CD4-positive, CD25-positive, alpha-beta regulatory T cell (primary cell): ENCODE measurements around the gene PGC. TPM values are rescaled to one million over a fixed set of nuclear protein-coding genes. Genes with fewer than 3 reads are reported as not detected.

Source experiments
- ATAC-seq, 2 donors: fragments of 150-1000 bp; cut with Tn5 transposase; one replicate each; pipeline ENCODE4 v1.10.0; 2021; ENCODE audit warnings: low read depth in 2 of 2, moderate number of reproducible peaks in 2 of 2, moderate library complexity in 1 of 2
- DNase-seq, 3 donors: peaks; one replicate each; pipeline versions ENCODE4 v3.0.0 to v3.0.0-alpha.2; 2012 to 2022; ENCODE audit warnings: mixed read lengths in 1 of 3
- H3K27ac ChIP-seq: one replicate; pipeline ENCODE4 v1.7.0; 2013; ENCODE audit warnings: mild to moderate bottlenecking, low read length; ENCODE audit not compliant: insufficient read depth, poor library complexity, severe bottlenecking
- H3K27me3 ChIP-seq: one replicate; pipeline ENCODE4 v1.7.0; 2013; ENCODE audit warnings: low read length; ENCODE audit not compliant: control insufficient read depth, insufficient read depth
- H3K36me3 ChIP-seq: one replicate; pipeline ENCODE4 v1.7.0; 2013; ENCODE audit warnings: mild to moderate bottlenecking, low read length, moderate library complexity; ENCODE audit not compliant: control insufficient read depth, insufficient read depth
- H3K4me1 ChIP-seq: 2 replicates; pipeline ENCODE4 v1.7.0; 2013; ENCODE audit warnings: mild to moderate bottlenecking, low read length; ENCODE audit not compliant: insufficient read depth, control insufficient read depth, poor library complexity, severe bottlenecking
- H3K4me3 ChIP-seq: one replicate; pipeline ENCODE4 v1.7.0; 2013; ENCODE audit warnings: low read depth, mild to moderate bottlenecking, low read length, moderate library complexity
- H3K9me3 ChIP-seq, 2 experiments: 1 replicate in 1 of 2; 2 replicates in 1 of 2; pipeline ENCODE4 v1.7.0; 2013; ENCODE audit warnings: low read length in 2 of 2, mild to moderate bottlenecking in 1 of 2, moderate library complexity in 1 of 2; ENCODE audit not compliant: control insufficient read depth in 2 of 2
- H3K27ac Mint-ChIP-seq, 3 donors: one replicate each; pipeline ENCODE4 v1.8.0; 2020 to 2022; ENCODE audit warnings: mild to moderate bottlenecking in 3 of 3, mixed read lengths in 3 of 3, moderate library complexity in 2 of 3
- H3K27me3 Mint-ChIP-seq: one replicate; pipeline ENCODE4 v1.8.0; 2022; ENCODE audit warnings: mild to moderate bottlenecking, mixed read lengths
- H3K36me3 Mint-ChIP-seq: one replicate; pipeline ENCODE4 v1.8.0; 2020; ENCODE audit warnings: mixed read lengths
- H3K4me1 Mint-ChIP-seq, 4 donors: one replicate each; pipeline ENCODE4 v1.8.0; 2020 to 2022; ENCODE audit warnings: mixed read lengths in 4 of 4, mild to moderate bottlenecking in 1 of 4
- H3K4me3 Mint-ChIP-seq, 4 donors: one replicate each; pipeline ENCODE4 v1.8.0; 2020 to 2022; ENCODE audit warnings: mild to moderate bottlenecking in 4 of 4, mixed read lengths in 4 of 4, moderate library complexity in 3 of 4
- H3K9me3 Mint-ChIP-seq, 7 donors: one replicate each; pipeline ENCODE4 v1.8.0; 2020 to 2022; ENCODE audit warnings: mixed read lengths in 7 of 7, mild to moderate bottlenecking in 3 of 7, moderate library complexity in 2 of 7
- polyA plus RNA-seq, 4 donors: library from polyadenylated mRNA; unstranded; fragments of 300-500 nt; fragmentation: Illumina TruSeq; gene quantifications; one replicate each; pipeline ENCODE4 v1.2.3, GENCODE V29; 2021
- total RNA-seq: library from RNA; stranded (reverse); gene quantifications from one replicate; pipeline ENCODE4 v1.2.3, GENCODE V29; 2022

PGC gene
- not detected for total RNA-seq
- not detected for polyA plus RNA-seq

GRCh38 chr6:41747256-41748101 is at the start of gene PGC:
Gene PGC, minus strand, starts transcription at chr6:41747397. Its CDS starts 63 bp downstream, at chr6:41747334.
- Mint-ChIP-seq H3K9me3 (peaks cover 0 to 2% (median 0%) of the 10 kb centered on the region in 7 donors), H3K27ac (peak within 1 kb of the TSS in 1 of 3 donors; percentile 27), H3K4me1 (peaks cover 0 to 2% (median 0%) of the 10 kb centered on the region in 4 donors), H3K4me3 (no peak within 1 kb of the TSS), H3K27me3 (peaks cover 4% of the 10 kb centered on the region), H3K36me3 (no peaks in the 10 kb centered on the region)
- Histone ChIP-seq H3K4me1 (no peaks in the 10 kb centered on the region), H3K27me3 (no peaks in the 10 kb centered on the region), H3K4me3 (no peak within 1 kb of the TSS), H3K9me3 (no peaks in the 10 kb centered on the region), H3K36me3 (no peaks in the 10 kb centered on the region), H3K27ac (no peak within 1 kb of the TSS)
- ATAC-seq (no peak), DNase-seq (no peak)

GRCh38 chr6:41796474-41796873 is 49.3 kb upstream of the PGC start:
- H3K4me1 Mint-ChIP-seq = peaks cover 0 to 4% (median 2%) of the 10 kb centered on the region in 4 donors
- H3K4me3 Mint-ChIP-seq = no peak overlapping the region
- no peaks in the 10 kb centered on the region for H3K9me3 Mint-ChIP-seq
- ATAC-seq (no peak), DNase-seq (no peak)
- peaks cover 9% of the 10 kb centered on the region for H3K36me3 ChIP-seq
- H3K27me3 ChIP-seq = no peaks in the 10 kb centered on the region
- H3K27me3 Mint-ChIP-seq = no peaks in the 10 kb centered on the region
- peak overlapping the region in 1 of 3 donors; percentile 52 for H3K27ac Mint-ChIP-seq
- peaks cover 10% of the 10 kb centered on the region for H3K36me3 Mint-ChIP-seq
- H3K27ac ChIP-seq = no peak overlapping the region
- H3K4me3 ChIP-seq = no peak overlapping the region
- no peaks in the 10 kb centered on the region for H3K4me1 ChIP-seq
- no peaks in the 10 kb centered on the region for H3K9me3 ChIP-seq

GRCh38 chr6:41791984-41792383 is 44.8 kb upstream of the PGC start:
- Mint-ChIP-seq H3K36me3 (peaks cover 18% of the 10 kb centered on the region), H3K4me1 (peaks cover 6 to 21% (median 12%) of the 10 kb centered on the region in 4 donors), H3K4me3 (peak overlapping the region in 1 of 4 donors; percentile 18), H3K27me3 (peaks cover 5% of the 10 kb centered on the region), H3K9me3 (no peaks in the 10 kb centered on the region), H3K27ac (no peak overlapping the region)
- DNase-seq = no peak
- no peaks in the 10 kb centered on the region for H3K27me3 ChIP-seq
- H3K4me1 ChIP-seq = peaks cover 11% of the 10 kb centered on the region
- H3K4me3 ChIP-seq = no peak overlapping the region
- no peak overlapping the region for H3K27ac ChIP-seq
- no peaks in the 10 kb centered on the region for H3K9me3 ChIP-seq
- peaks cover 31% of the 10 kb centered on the region for H3K36me3 ChIP-seq
- ATAC-seq = no peak

- Histone ChIP-seq H3K9me3 (no peaks in the 10 kb centered on the region), H3K36me3 (peaks cover 31% of the 10 kb centered on the region), H3K27me3 (no peaks in the 10 kb centered on the region), H3K4me3 (no peak overlapping the region), H3K4me1 (peaks cover 18% of the 10 kb centered on the region), H3K27ac (no peak overlapping the region)
- H3K4me3 Mint-ChIP-seq = peak overlapping the region in 2 of 4 donors; percentile 18 to 54
- H3K27ac Mint-ChIP-seq = no peak overlapping the region
- no peaks in the 10 kb centered on the region for H3K9me3 Mint-ChIP-seq
- ATAC-seq (no peak), DNase-seq (no peak)
- peaks cover 7% of the 10 kb centered on the region for H3K27me3 Mint-ChIP-seq
- peaks cover 6 to 22% (median 12%) of the 10 kb centered on the region in 4 donors for H3K4me1 Mint-ChIP-seq
- H3K36me3 Mint-ChIP-seq = peaks cover 15% of the 10 kb centered on the region
Measured at GRCh38 chr6:41791305-41791704, 44.1 kb upstream of the PGC start.

GRCh38 chr6:41790045-41790444 is 42.8 kb upstream of the PGC start:
- H3K27ac Mint-ChIP-seq = no peak overlapping the region
- no peak overlapping the region for H3K27ac ChIP-seq
- no peak for ATAC-seq
- H3K27me3 ChIP-seq = no peaks in the 10 kb centered on the region
- no peak overlapping the region for H3K4me3 ChIP-seq
- H3K27me3 Mint-ChIP-seq = peaks cover 7% of the 10 kb centered on the region
- H3K4me1 Mint-ChIP-seq = peaks cover 6 to 26% (median 12%) of the 10 kb centered on the region in 4 donors
- no peak for DNase-seq
- H3K4me1 ChIP-seq = peaks cover 24% of the 10 kb centered on the region
- H3K9me3 ChIP-seq = no peaks in the 10 kb centered on the region
- H3K36me3 ChIP-seq = peaks cover 27% of the 10 kb centered on the region
- H3K36me3 Mint-ChIP-seq = peaks cover 12% of the 10 kb centered on the region
- peak overlapping the region in 3 of 4 donors; percentile 38 to 97 (median 96) for H3K4me3 Mint-ChIP-seq
- H3K9me3 Mint-ChIP-seq = no peaks in the 10 kb centered on the region

- Histone ChIP-seq H3K27ac (no peak overlapping the region), H3K36me3 (peaks cover 27% of the 10 kb centered on the region), H3K27me3 (no peaks in the 10 kb centered on the region), H3K4me3 (no peak overlapping the region), H3K4me1 (peaks cover 24% of the 10 kb centered on the region), H3K9me3 (no peaks in the 10 kb centered on the region)
- peaks cover 10% of the 10 kb centered on the region for H3K36me3 Mint-ChIP-seq
- no peak for DNase-seq
- H3K27me3 Mint-ChIP-seq = peaks cover 7% of the 10 kb centered on the region
- peak overlapping the region; percentile 29 to 78 (median 71) for H3K27ac Mint-ChIP-seq
- peak overlapping the region; percentile 84 to 97 (median 96) for H3K4me3 Mint-ChIP-seq
- H3K4me1 Mint-ChIP-seq = peaks cover 6 to 26% (median 12%) of the 10 kb centered on the region in 4 donors
- H3K9me3 Mint-ChIP-seq = no peaks in the 10 kb centered on the region
- no peak for ATAC-seq
Measured at GRCh38 chr6:41789390-41789724, 42.2 kb upstream of the PGC start.

GRCh38 chr6:41787219-41787917 is 40.2 kb upstream of the PGC start, which contains the start of gene TOMM6:
Gene TOMM6, plus strand, starts transcription at chr6:41787694. Its CDS starts 4 bp downstream, at chr6:41787698.
- ATAC-seq = peak; percentile 83 to 86
- Histone ChIP-seq H3K27ac (peak within 1 kb of the TSS; percentile 86), H3K9me3 (no peaks in the 10 kb centered on the region), H3K27me3 (no peaks in the 10 kb centered on the region), H3K4me3 (peak within 1 kb of the TSS; percentile 98), H3K36me3 (peaks cover 24% of the 10 kb centered on the region), H3K4me1 (peaks cover 24% of the 10 kb centered on the region)
- Mint-ChIP-seq H3K4me3 (peak within 1 kb of the TSS; percentile 96 to 97 (median 96)), H3K4me1 (peaks cover 6 to 26% (median 12%) of the 10 kb centered on the region in 4 donors), H3K36me3 (peaks cover 8% of the 10 kb centered on the region), H3K27me3 (peaks cover 13% of the 10 kb centered on the region), H3K9me3 (no peaks in the 10 kb centered on the region), H3K27ac (peak within 1 kb of the TSS; percentile 97 to 99 (median 97))
- DNase-seq = peak; percentile 92 to 96 (median 95)
